HG02870 (cell line): ENCODE measurements around the gene OR2V1.
"Not testable (repeated sequence)": the region's sequence is repeated elsewhere in the genome, so short reads cannot be mapped to it uniquely, and the experiment has no call there.

ENCODE experiments used
- ATAC-seq: cut with Tn5 transposase; IDR thresholded peaks from one replicate; pipeline ENCODE4 v1.9.1; 2021; ENCODE audit warnings: mild to moderate bottlenecking, moderate library complexity; ENCODE audit not compliant: unreplicated experiment

The OR2V1 gene

DNA sequence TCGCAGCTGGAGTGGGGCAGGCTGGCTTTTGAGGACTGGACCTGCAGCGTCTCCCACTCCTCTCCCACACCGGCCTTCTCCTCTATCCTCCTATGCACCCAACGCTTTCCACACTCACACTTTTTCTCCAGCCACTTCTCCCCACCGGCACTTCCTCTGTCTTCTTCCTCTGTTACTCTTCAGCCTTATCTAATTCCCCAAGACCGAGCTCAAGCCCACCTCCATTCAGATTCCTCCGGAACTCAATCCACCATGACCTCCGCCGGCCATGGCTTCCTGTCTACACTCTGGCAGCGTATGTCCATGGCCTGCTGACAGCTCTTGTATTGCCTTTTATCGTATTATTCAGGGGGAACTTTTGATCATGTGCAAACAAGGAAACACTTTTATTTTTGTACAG is 545 bp upstream of the OR2V1 start:
- ATAC-seq = no peak

DNA sequence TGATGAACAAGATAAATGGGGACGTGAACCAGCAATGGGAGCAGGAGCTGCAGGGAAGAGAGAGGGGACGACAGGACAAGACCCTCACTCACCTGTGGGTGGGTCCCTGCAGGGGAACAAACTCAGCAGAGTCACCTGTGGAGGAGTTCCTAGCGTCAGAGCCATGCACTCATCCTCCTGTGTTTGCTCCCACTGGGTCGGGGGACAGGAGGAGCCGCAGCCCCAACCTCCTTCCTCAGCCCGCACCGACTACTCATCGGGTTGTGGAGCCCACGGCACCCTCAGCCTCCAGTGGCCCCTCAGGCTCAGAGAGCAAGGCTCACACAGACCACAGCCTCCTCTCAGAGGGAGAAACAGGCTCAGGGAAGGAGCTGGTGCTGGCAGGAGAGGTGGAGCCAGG is 888 bp downstream of the OR2V1 start:
- ATAC-seq = not testable (repeated sequence)

GRCh38 chr5:181129601-181130000 is 1.4 kb downstream of the OR2V1 start:
- no peak for ATAC-seq

- no peak for ATAC-seq
These were observed 2.9 kb downstream of the OR2V1 start for GRCh38 chr5:181127907-181128626.

DNA sequence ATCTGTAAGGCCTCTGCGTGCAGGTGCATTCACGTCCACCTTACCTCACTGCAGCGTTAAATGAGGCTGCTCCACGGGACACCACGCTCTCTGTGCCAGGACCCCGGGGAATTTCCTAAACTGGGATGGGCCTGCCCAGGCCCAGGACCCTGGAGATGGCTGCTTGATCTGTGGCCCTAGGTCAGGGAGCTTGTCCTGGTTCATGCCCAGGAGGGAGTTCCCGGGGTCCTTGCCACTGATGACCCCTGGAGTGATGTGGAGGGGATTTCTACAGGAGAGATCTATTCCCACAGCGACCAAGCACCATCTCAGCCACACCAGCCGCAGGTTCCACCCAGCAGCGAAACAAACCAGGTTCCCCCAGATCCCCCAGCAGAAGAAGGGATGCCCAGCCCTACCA is 3.5 kb downstream of the OR2V1 start:
- no peak for ATAC-seq

GRCh38 chr5:181126841-181127240 is 4.1 kb downstream of the OR2V1 start:
- no peak for ATAC-seq

DNA sequence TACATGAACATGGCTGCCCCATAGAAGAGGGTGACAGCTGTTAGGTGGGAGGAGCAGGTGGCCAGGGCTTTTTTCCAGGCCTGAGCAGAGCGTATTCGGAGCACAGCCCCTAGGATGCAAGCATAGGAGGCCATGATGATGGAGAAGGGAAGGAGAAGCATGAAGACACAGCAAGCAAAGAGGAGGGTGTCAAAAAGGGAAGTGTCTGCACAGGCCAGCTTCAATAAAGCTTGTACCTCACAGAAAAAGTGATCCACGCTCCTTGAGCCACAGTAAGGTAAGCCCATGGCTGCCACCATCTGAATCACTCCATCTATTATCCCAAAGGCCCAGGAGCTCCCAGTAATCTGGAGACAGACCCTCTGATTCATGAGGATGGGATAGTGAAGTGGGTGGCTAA is 6.4 kb downstream of the OR2V1 start:
- ATAC-seq = no peak

- ATAC-seq = no peak
These were observed 9.1 kb downstream of the OR2V1 start for GRCh38 chr5:181121675-181122561.

- no peak for ATAC-seq
These were observed 10.2 kb downstream of the OR2V1 start for GRCh38 chr5:181120761-181121160.

DNA sequence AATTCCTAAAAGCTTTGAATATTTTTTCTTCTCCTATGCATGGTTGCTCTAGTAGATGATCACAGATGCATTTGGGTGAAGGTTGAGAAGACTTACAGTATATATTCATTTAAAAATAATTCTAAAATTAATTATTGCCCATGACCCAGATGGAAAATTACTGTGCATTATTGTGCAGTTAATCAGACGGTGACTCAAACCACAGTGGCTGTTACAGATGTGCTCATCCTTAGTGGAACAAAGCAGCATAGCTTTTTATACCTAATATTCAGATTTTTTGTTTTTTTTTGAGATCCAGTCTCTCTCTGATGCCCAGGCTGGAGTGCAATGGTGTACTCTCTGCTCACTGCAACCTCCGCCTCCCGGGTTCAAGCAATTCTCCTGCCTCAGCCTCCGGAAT is 10.7 kb downstream of the OR2V1 start:
- no peak for ATAC-seq

DNA sequence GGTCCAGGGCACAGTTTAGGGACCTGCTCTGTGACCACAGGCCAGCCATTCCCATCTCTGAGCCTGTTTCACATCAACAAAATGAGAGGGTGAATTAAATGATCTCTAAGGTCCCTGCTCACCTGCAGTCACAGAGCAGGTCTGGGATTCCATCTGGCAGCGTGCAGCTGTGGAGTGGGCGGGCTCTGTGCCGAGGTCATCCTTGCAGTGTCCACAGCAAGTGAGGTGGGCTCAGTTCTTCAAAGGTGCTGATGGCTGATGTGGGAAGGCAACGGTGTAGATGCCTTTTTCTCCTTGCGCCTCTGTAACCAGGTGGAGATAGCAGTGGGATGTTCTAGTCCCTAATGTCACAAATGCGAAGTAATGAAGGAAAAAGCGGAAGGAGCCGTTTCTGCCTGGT is 11.9 kb downstream of the OR2V1 start:
- ATAC-seq = no peak

DNA sequence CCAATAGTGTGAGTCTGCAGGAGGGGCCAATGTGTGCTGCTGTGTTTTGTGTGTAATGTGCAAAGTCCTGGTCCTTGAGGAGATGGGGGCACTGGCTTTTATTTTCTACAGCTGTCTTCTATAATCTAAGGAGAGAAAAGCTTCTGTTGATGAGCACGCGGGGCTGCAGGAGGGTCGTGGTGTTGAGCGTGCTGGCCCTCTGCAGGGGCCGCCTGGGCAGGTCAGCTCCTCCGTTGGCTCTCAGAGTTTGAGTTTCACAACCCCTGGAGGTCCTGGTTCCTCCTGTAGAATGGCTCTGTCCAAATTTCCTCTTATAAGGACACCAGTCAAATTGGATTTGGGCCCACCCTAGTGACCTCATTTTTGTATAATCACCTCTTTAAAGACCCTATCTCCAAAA is 12.6 kb downstream of the OR2V1 start:
- ATAC-seq = no peak

DNA sequence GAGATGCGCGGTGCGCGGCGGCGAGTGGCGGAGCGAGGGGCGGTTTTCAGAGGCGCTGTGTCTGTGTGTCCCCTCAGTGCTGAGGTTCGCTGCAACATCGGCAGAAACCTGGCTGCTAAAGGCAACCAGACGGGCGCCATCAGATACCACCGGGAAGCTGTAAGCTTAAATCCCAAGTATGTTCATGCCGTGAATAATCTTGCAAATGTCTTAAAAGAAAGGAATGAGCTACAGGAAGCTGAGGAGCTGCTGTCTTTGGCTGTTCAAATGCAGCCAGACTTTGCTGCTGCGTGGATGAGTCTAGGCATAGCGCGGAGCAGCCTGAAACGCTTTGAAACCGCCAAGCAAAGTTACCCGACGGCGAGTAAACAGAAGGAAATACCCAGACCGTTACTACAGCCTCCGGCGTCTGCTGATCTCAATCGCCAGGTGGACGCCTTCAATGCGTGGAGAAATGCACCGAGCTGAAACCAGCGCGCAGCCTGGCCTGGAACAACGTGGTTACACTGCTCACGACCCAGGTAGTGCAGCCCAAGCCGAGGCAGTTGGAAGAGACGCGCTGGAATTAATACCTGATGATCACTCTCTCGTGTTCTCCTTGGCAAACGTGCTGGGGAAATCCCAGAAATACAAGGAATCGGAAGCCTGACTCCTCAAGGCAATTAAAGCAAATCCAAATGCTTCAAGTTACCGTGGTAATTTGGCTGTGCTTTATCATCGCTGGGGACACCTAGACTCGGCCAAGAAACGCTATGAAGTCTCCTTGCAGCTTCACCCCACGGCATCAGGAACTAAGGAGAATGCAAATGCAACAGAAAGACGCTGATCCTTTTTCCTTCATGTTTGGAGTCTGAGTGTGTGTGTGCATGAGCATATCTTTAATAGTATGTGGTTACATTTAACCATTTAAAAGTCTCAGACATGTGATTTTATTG is 15.9 kb downstream of the OR2V1 start:
- no peak for ATAC-seq

GRCh38 chr5:181114284-181114843 is 16.6 kb downstream of the OR2V1 start:
- ATAC-seq = no peak

- ATAC-seq = not testable (repeated sequence)
These were observed 17.4 kb downstream of the OR2V1 start for GRCh38 chr5:181113572-181113971.

- no peak for ATAC-seq
These were observed 18.5 kb downstream of the OR2V1 start for GRCh38 chr5:181112476-181112875.

GRCh38 chr5:181111010-181111409 is 20.0 kb downstream of the OR2V1 start:
- ATAC-seq = no peak

DNA sequence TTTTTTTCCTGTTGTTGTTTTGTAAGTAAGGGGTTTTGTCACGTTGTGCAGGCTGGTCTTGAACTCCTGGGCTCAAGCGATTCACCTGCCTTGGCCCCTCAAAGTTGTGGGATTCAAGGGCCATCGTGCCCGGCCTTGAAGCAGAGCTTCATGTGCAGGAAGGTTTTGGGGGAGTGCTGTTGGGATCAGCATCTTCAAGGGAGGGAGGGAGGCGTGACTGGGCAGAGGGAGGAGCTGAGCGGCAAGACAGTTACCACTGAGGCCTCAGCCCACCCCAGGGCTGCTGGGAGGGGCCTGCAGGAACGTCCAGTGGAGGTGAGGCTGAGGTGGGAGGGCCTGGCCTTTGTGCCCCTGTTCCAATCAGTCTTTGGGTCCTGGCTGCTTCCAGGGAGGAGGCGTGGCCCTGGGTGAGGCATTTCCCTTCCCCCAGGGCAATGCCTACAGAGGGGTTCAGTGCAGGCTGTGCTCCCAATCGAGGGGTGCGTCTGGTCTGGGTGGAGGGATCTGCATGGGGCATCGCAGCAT is 21.4 kb downstream of the OR2V1 start:
- no peak for ATAC-seq

- no peak for ATAC-seq
These were observed 22.3 kb downstream of the OR2V1 start for GRCh38 chr5:181108578-181109165.

- ATAC-seq = no peak
These were observed 23.3 kb downstream of the OR2V1 start for GRCh38 chr5:181107699-181108098.
